ENCODE results near the gene RASGEF1C.

DNA sequence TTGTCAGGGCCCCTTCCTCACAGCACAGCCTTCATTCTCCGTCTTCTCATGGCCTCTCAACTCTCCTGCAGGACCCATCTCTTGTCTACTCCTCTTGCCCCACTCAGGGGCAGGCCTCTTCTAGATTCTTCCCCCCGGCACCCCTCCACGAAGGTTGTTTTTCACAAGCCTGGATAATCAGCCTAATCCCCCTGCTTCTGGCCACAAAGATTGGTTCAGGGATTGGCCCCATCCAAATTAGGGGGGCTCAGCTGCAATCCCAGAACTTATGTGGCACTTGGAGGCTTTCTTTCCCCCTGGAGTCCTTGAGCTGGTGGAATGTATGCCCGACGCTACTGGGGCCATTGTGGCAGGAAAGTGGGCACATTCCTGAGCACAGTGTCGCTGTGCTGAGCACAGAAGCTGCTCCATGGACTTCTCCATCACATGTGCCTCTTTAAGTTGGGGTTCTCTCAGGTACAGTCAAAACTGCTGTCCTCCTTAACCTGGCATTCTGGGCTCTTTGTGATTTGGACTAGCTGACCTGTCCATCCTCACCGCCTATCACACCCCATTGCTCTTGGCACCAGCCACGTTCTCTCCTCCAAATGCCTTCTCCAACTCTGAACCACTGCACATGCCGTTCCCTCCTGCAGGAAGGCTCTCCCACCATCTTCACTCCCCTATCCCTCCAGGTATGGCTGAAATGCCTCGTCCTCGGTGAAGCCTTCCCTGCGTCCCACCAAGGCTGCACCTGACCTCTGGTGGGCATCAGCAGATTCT lies 70.6 kb downstream of the RASGEF1C start:
- TF ChIP-seq, protein P1, sequence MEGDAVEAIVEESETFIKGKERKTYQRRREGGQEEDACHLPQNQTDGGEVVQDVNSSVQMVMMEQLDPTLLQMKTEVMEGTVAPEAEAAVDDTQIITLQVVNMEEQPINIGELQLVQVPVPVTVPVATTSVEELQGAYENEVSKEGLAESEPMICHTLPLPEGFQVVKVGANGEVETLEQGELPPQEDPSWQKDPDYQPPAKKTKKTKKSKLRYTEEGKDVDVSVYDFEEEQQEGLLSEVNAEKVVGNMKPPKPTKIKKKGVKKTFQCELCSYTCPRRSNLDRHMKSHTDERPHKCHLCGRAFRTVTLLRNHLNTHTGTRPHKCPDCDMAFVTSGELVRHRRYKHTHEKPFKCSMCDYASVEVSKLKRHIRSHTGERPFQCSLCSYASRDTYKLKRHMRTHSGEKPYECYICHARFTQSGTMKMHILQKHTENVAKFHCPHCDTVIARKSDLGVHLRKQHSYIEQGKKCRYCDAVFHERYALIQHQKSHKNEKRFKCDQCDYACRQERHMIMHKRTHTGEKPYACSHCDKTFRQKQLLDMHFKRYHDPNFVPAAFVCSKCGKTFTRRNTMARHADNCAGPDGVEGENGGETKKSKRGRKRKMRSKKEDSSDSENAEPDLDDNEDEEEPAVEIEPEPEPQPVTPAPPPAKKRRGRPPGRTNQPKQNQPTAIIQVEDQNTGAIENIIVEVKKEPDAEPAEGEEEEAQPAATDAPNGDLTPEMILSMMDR (conservative IDR thresholded peaks at IDR 0.05; ENCODE audit: low read length), result no peak
- no peak for TF ChIP-seq EZH2phosphoT487 (IDR thresholded peaks at IDR 0.05; ENCODE audit: borderline replicate concordance)
